Left lung (tissue), 10 donors: ENCODE data around the gene DPYSL3. TPM values are rescaled to one million over a fixed set of nuclear protein-coding genes. Genes with fewer than 3 reads are reported as not detected.

Experiments
- ATAC-seq: fragments of 200-7000 bp; cut with Tn5 transposase; one replicate; pipeline ENCODE4 v1.9.1; 2020; ENCODE audit warnings: moderate library complexity
- DNase-seq, 4 donors: peaks; one replicate each; pipeline ENCODE4 v3.0.0-alpha.2; 2013 to 2020
- H3K27ac ChIP-seq, 2 donors: fragments of 200-600 bp; sonication (generic) in 1 of 2; one replicate each; pipeline versions ENCODE4 v1.5.0 to v1.8.0; 2020 to 2021
- H3K27me3 ChIP-seq, 2 donors: fragments of 200-600 bp; sonication (generic) in 1 of 2; one replicate each; pipeline versions ENCODE4 v1.5.0 to v1.8.0; 2020 to 2021
- H3K36me3 ChIP-seq, 2 donors: fragments of 200-600 bp; sonication (generic) in 1 of 2; one replicate each; pipeline versions ENCODE4 v1.5.0 to v1.8.0; 2020 to 2021
- H3K4me1 ChIP-seq, 2 donors: fragments of 200-600 bp; one replicate each; pipeline ENCODE4 v1.8.0; 2021
- H3K4me3 ChIP-seq, 2 donors: fragments of 200-600 bp; sonication (generic) in 1 of 2; one replicate each; pipeline versions ENCODE4 v1.5.0 to v1.8.0; 2020 to 2021; ENCODE audit warnings: mild to moderate bottlenecking in 1 of 2
- H3K9me3 ChIP-seq, 2 donors: fragments of 200-600 bp; sonication (generic) in 1 of 2; one replicate each; pipeline versions ENCODE4 v1.5.0 to v1.8.0; 2020 to 2021
- CTCF ChIP-seq, 2 donors: fragments of 200-600 bp; sonication (generic) in 1 of 2; IDR thresholded peaks; one replicate each; pipeline versions ENCODE4 v1.5.0 to v1.8.0; 2021; ENCODE audit warnings: antibody characterized with exemption in 2 of 2
- intact Hi-C, 2 donors: fragments of 100-400 bp; cut with DNase I; formaldehyde crosslinking; loops; one replicate each; pipeline versions ENCODE4 v1.11.2 to v1.14.2; 2022
- polyA plus RNA-seq, 6 donors: library from polyadenylated mRNA; unstranded; fragments of 120-200 nt; gene quantifications; one replicate each; pipeline ENCODE4 v1.2.1, GENCODE V29; 2013; ENCODE audit not compliant: insufficient read length in 6 of 6
- total RNA-seq, 2 donors: library from RNA; stranded (reverse); fragmentation: NEBNext Ultra II Directional; extraction: Animal tissue kit (Norgen Biotek cat#: 25700); gene quantifications; one replicate each; pipeline ENCODE4 v1.2.1, GENCODE V29; 2021
- donor health status: DM: no; HTN: yes; CAD: no.
- donor health status: DM: no; HTN: no; CAD: no.

DPYSL3 gene
- total and polyA plus RNA-seq, 8 donors: 64.3 to 94.3 (median 79.0) TPM

GRCh38 chr5:147532156-147532555 lies 22.3 kb upstream of the DPYSL3 start:
- Histone ChIP-seq H3K4me3 (no peak overlapping the region), H3K27me3 (no peaks in the 10 kb centered on the region), H3K36me3 (no peaks in the 10 kb centered on the region), H3K4me1 (no peaks in the 10 kb centered on the region), H3K27ac (no peak overlapping the region), H3K9me3 (no peaks in the 10 kb centered on the region)
- no peak for ATAC-seq
- no peak for TF ChIP-seq CTCF (IDR thresholded peaks at IDR 0.05)
- intact Hi-C loops: no loop called here
- no peak for DNase-seq

- H3K4me1 ChIP-seq: no peaks in the 10 kb centered on the region
- no peak for DNase-seq
- ATAC-seq: no peak
- H3K27me3 ChIP-seq: no peaks in the 10 kb centered on the region
- intact Hi-C loops: no loop called here
- H3K9me3 ChIP-seq: no peaks in the 10 kb centered on the region
- no peak overlapping the region for H3K27ac ChIP-seq
- no peak overlapping the region for H3K4me3 ChIP-seq
- no peak for TF ChIP-seq CTCF (IDR thresholded peaks at IDR 0.05)
- H3K36me3 ChIP-seq: no peaks in the 10 kb centered on the region
These were observed 20.9 kb upstream of the DPYSL3 start for GRCh38 chr5:147530530-147531389.

GRCh38 chr5:147523069-147523468 lies 13.2 kb upstream of the DPYSL3 start:
- H3K4me3 ChIP-seq: no peak overlapping the region
- H3K36me3 ChIP-seq: no peaks in the 10 kb centered on the region
- H3K9me3 ChIP-seq: no peaks in the 10 kb centered on the region
- H3K4me1 ChIP-seq: no peaks in the 10 kb centered on the region
- TF ChIP-seq CTCF (IDR thresholded peaks at IDR 0.05): no peak
- H3K27me3 ChIP-seq: no peaks in the 10 kb centered on the region
- ATAC-seq: no peak
- intact Hi-C loops: no loop called here
- no peak for DNase-seq
- no peak overlapping the region for H3K27ac ChIP-seq

- no peak overlapping the region for H3K4me3 ChIP-seq
- no peaks in the 10 kb centered on the region for H3K36me3 ChIP-seq
- DNase-seq (no peak), ATAC-seq (no peak)
- no peaks in the 10 kb centered on the region for H3K4me1 ChIP-seq
- no peak for TF ChIP-seq CTCF (IDR thresholded peaks at IDR 0.05)
- H3K27ac ChIP-seq: no peak overlapping the region
- no peaks in the 10 kb centered on the region for H3K27me3 ChIP-seq
- intact Hi-C loops: no loop called here
- H3K9me3 ChIP-seq: no peaks in the 10 kb centered on the region
These were observed 12.6 kb upstream of the DPYSL3 start for GRCh38 chr5:147522435-147522834.

GRCh38 chr5:147520450-147520849 lies 10.6 kb upstream of the DPYSL3 start:
- Histone ChIP-seq H3K9me3 (no peaks in the 10 kb centered on the region), H3K4me3 (no peak overlapping the region), H3K36me3 (no peaks in the 10 kb centered on the region), H3K27me3 (no peaks in the 10 kb centered on the region), H3K27ac (no peak overlapping the region), H3K4me1 (no peaks in the 10 kb centered on the region)
- DNase-seq (no peak), ATAC-seq (no peak)
- TF ChIP-seq CTCF (IDR thresholded peaks at IDR 0.05): no peak
- intact Hi-C loops: no loop called here
